ENCODE data around the gene RGS9.

The RGS9 gene

GRCh38 chr17:65271296-65271695 lies 134.1 kb downstream of the RGS9 start:
- no peak for TF ChIP-seq CTCF (IDR thresholded peaks at IDR 0.05; ENCODE audit: insufficient read depth, low read depth, low read length, missing control alignments)
- no peak overlapping the region for H3K4me3 ChIP-seq (ENCODE audit: low read length)
- DNase-seq (ENCODE audit: low read depth): no peak
